K562 (cell line): ENCODE data around the gene CPNE9. TPM values are rescaled to one million over a fixed set of nuclear protein-coding genes. Genes with fewer than 3 reads are reported as not detected.

Experiments
- EZH2 ChIP-seq: IDR thresholded peaks from 2 replicates; pipeline ENCODE4 v1.6.1; 2012; ENCODE audit warnings: low read depth, mild to moderate bottlenecking, inconsistent platforms, low read length, borderline replicate concordance
- FOXK1 ChIP-seq: sonication (generic); formaldehyde crosslinking; IDR thresholded peaks from 2 replicates; pipeline ENCODE4 v1.8.0; 2022; ENCODE audit warnings: missing genetic modification reagents, mild to moderate bottlenecking, borderline replicate concordance
- HNRNPH1 ChIP-seq: fragments of 200-400 bp; formaldehyde crosslinking; optimal IDR thresholded peaks from 2 replicates; pipeline ENCODE3; 2017; ENCODE audit warnings: low read depth, mild to moderate bottlenecking, low read length, moderate library complexity
- KAT8 ChIP-seq: fragments of 450-650 bp; IDR thresholded peaks from 2 replicates; pipeline ENCODE4 v1.6.1; 2016; ENCODE audit warnings: low read depth, mild to moderate bottlenecking
- MED1 ChIP-seq: sonication (generic); formaldehyde crosslinking; IDR thresholded peaks from 2 replicates; pipeline ENCODE4 v1.8.1; 2023; ENCODE audit warnings: missing genetic modification reagents, borderline replicate concordance
- SAP30 ChIP-seq: fragments of 200-600 bp; sonication (generic); IDR thresholded peaks from 2 replicates; pipeline ENCODE4 v1.6.1; 2012; ENCODE audit warnings: borderline replicate concordance, low read depth, mild to moderate bottlenecking, moderate library complexity, low read length, control low read depth, inconsistent platforms; ENCODE audit not compliant: insufficient read depth, poor library complexity, severe bottlenecking
- VEZF1 ChIP-seq: fragments of 200-800 bp; sonication (Bioruptor generic); IDR thresholded peaks from 2 replicates; pipeline ENCODE4 v1.6.1; 2017; ENCODE audit warnings: missing genetic modification characterization, missing compliant biosample characterization
- ZNF695 ChIP-seq: fragments of 450-650 bp; formaldehyde crosslinking; IDR thresholded peaks from 2 replicates; pipeline ENCODE4 v1.4.0; 2020; ENCODE audit warnings: mild to moderate bottlenecking, moderate library complexity
- ZNF75A ChIP-seq: fragments of 450-650 bp; formaldehyde crosslinking; IDR thresholded peaks from 2 replicates; pipeline ENCODE4 v1.4.0; 2020; ENCODE audit warnings: mild to moderate bottlenecking
- polyA plus RNA-seq, 8 experiments: library from polyadenylated mRNA; depleted of rRNA in 4 of 8; stranded (reverse) in 5 of 8; unstranded in 3 of 8; fragments of >200 nt; fragmentation: Nextera tagmentation in 2 of 8; fragmentation: Illumina TruSeq in 1 of 8; extraction: Ambion mirVana in 2 of 8; extraction: Trizol in 1 of 8; gene quantifications; 2 replicates each; pipeline versions ENCODE4 v1.2.1 to v1.2.3, GENCODE V29; 2011 to 2014; ENCODE audit warnings: inconsistent platforms in 1 of 8, missing spikeins in 1 of 8
- total RNA-seq, 7 experiments: library from RNA; depleted of rRNA in 6 of 7; stranded (reverse); fragments of >200 nt in 6 of 7; fragmentation: Illumina TruSeq in 2 of 7; extraction: Trizol in 2 of 7; gene quantifications; 2 replicates each; pipeline versions ENCODE4 v1.2.1 to v1.2.3, GENCODE V29; 2011 to 2021; ENCODE audit warnings: low replicate concordance in 1 of 7

Gene CPNE9
- total and polyA plus RNA-seq, 9 of the 15 experiments (the other 6 are each of a cell fraction or from before 2014, with no cell fraction given) = 0.22 to 0.56 (median 0.29) TPM; not detected in 3

GRCh38 chr3:9685216-9686049 lies 18.2 kb upstream of the CPNE9 start (continued):
- no peak for TF ChIP-seq MED1
- no peak for TF ChIP-seq SAP30
- TF ChIP-seq HNRNPH1 = no peak
- no peak for TF ChIP-seq ZNF695 (CRISPR knock-in tag)
- no peak for TF ChIP-seq ZNF75A
- no peak for TF ChIP-seq EZH2
- no peak for TF ChIP-seq VEZF1 (CRISPR knock-in tag)
- TF ChIP-seq FOXK1 (CRISPR knock-in tag) = no peak
- no peak for TF ChIP-seq KAT8
